Testis (tissue), 2 donors: ENCODE results near the gene ITSN2.

ENCODE experiments used
- CTCF ChIP-seq, 3 experiments: fragments of 450-650 bp in 2 of 3; fragments of 200-600 bp in 1 of 3; sonication (generic) in 1 of 3; IDR thresholded peaks; one replicate each; pipeline ENCODE4 v1.5.1; 2016 to 2019; ENCODE audit warnings: antibody characterized with exemption in 3 of 3, mild to moderate bottlenecking in 2 of 3, moderate library complexity in 1 of 3
- POLR2A ChIP-seq: fragments of 450-650 bp; IDR thresholded peaks from one replicate; pipeline ENCODE4 v1.6.1; 2017; ENCODE audit warnings: antibody characterized with exemption, mild to moderate bottlenecking, moderate library complexity

- no peak for TF ChIP-seq CTCF (IDR thresholded peaks at IDR 0.05)
- TF ChIP-seq POLR2A: no peak
Measured at GRCh38 chr2:24297663-24298062, 62.7 kb downstream of the ITSN2 start.
